PC-9 (cell line): ENCODE measurements around the gene SLC8A2. TPM values are rescaled to one million over a fixed set of nuclear protein-coding genes. Genes with fewer than 3 reads are reported as not detected.
A peak's percentile ranks its signal among the peaks of the same experiment; 100 is the strongest.
"Not testable (repeated sequence)": the region's sequence is repeated elsewhere in the genome, so short reads cannot be mapped to it uniquely, and the experiment has no call there.

Experiments used
- BruUV-seq: library from RNA; stranded (reverse); fragments of 400-500 nt; replicated peaks from 2 replicates; lab custom pipeline; 2021; lab: Mats Ljungman, UMichigan
- CTCF ChIA-PET: fragments of 300-600 bp; sonication (Branson Sonifier 250); formaldehyde crosslinking; loops from one replicate; lab custom pipeline; 2022; ENCODE audit warnings: antibody characterized with exemption; lab: Charles Lee
- POLR2A ChIA-PET: fragments of 300-600 bp; sonication (Branson Sonifier 250); formaldehyde crosslinking; loops from one replicate; lab custom pipeline; 2022; ENCODE audit warnings: antibody characterized with exemption; ENCODE audit not compliant: unreplicated experiment; lab: Charles Lee
- DNase-seq, 2 experiments: peaks; one replicate each; pipeline versions ENCODE4 v3.0.0 to v3.0.0-alpha.2; 2015 to 2022; ENCODE audit warnings: mixed read lengths in 1 of 2
- H2AFZ ChIP-seq: fragments of 200-600 bp; sonication (generic); 2 replicates; pipeline ENCODE4 v1.8.1; 2017; ENCODE audit warnings: antibody characterized with exemption
- H3F3A ChIP-seq: fragments of 200-600 bp; sonication (generic); 2 replicates; pipeline ENCODE4 v1.8.1; 2017; ENCODE audit warnings: antibody characterized with exemption, mild to moderate bottlenecking, low read depth; ENCODE audit not compliant: insufficient read depth
- H3K27ac ChIP-seq: fragments of 200-600 bp; sonication (generic); 2 replicates; pipeline ENCODE4 v1.6.1; 2016; ENCODE audit warnings: mixed run types
- H3K27me3 ChIP-seq: fragments of 200-600 bp; sonication (generic); 2 replicates; pipeline ENCODE4 v1.6.1; 2016; ENCODE audit warnings: low read depth, mixed run types; ENCODE audit not compliant: insufficient read depth
- H3K36me3 ChIP-seq: fragments of 200-600 bp; sonication (generic); 2 replicates; pipeline ENCODE4 v1.6.1; 2016; ENCODE audit warnings: low read depth, mixed run types
- H3K4me1 ChIP-seq: fragments of 200-600 bp; sonication (generic); replicated peaks from 2 replicates; pipeline ENCODE4 v1.6.1; 2016; ENCODE audit warnings: mixed run types; ENCODE audit not compliant: insufficient read depth
- H3K4me2 ChIP-seq: fragments of 200-600 bp; sonication (generic); 2 replicates; pipeline ENCODE4 v1.6.1; 2017; ENCODE audit warnings: mixed run types
- H3K4me3 ChIP-seq: fragments of 200-600 bp; sonication (generic); 2 replicates; pipeline ENCODE4 v1.6.1; 2016; ENCODE audit warnings: mixed run types
- H3K79me2 ChIP-seq: fragments of 200-600 bp; sonication (generic); 2 replicates; pipeline ENCODE4 v1.6.1; 2017; ENCODE audit warnings: low read depth, mixed run types
- H3K9me2 ChIP-seq: fragments of 200-600 bp; sonication (generic); 2 replicates; pipeline ENCODE4 v1.8.1; 2017; ENCODE audit warnings: mild to moderate bottlenecking; ENCODE audit not compliant: insufficient read depth
- H3K9me3 ChIP-seq: fragments of 200-600 bp; sonication (generic); 2 replicates; pipeline ENCODE4 v1.8.1; 2016; ENCODE audit warnings: low read depth; ENCODE audit not compliant: insufficient read depth
- H4K20me1 ChIP-seq: fragments of 200-600 bp; sonication (generic); 2 replicates; pipeline ENCODE4 v1.8.1; 2017; ENCODE audit not compliant: insufficient read depth
- EZH2 ChIP-seq: fragments of 200-600 bp; sonication (generic); IDR thresholded peaks from 2 replicates; pipeline ENCODE4 v1.8.0; 2017; ENCODE audit warnings: antibody characterized with exemption, low read depth
- intact Hi-C: fragments of 100-400 bp; cut with micrococcal nuclease; formaldehyde crosslinking; loops from one replicate; pipeline ENCODE4 v1.10.0; 2022; ENCODE audit not compliant: unreplicated experiment
- total RNA-seq: library from RNA; stranded (reverse); gene quantifications from 2 replicates; pipeline ENCODE4 v1.2.3, GENCODE V29; 2021
- TF ChIP-seq, protein P1 (sequence below): fragments of 200-600 bp; sonication (generic); conservative IDR thresholded peaks from 2 replicates; pipeline ENCODE4 v1.6.1; 2017; ENCODE audit warnings: mixed run types, antibody characterized with exemption, mild to moderate bottlenecking, moderate library complexity

SLC8A2 gene
- total RNA-seq, 1 experiment from 2014 or later: not detected

DNA sequence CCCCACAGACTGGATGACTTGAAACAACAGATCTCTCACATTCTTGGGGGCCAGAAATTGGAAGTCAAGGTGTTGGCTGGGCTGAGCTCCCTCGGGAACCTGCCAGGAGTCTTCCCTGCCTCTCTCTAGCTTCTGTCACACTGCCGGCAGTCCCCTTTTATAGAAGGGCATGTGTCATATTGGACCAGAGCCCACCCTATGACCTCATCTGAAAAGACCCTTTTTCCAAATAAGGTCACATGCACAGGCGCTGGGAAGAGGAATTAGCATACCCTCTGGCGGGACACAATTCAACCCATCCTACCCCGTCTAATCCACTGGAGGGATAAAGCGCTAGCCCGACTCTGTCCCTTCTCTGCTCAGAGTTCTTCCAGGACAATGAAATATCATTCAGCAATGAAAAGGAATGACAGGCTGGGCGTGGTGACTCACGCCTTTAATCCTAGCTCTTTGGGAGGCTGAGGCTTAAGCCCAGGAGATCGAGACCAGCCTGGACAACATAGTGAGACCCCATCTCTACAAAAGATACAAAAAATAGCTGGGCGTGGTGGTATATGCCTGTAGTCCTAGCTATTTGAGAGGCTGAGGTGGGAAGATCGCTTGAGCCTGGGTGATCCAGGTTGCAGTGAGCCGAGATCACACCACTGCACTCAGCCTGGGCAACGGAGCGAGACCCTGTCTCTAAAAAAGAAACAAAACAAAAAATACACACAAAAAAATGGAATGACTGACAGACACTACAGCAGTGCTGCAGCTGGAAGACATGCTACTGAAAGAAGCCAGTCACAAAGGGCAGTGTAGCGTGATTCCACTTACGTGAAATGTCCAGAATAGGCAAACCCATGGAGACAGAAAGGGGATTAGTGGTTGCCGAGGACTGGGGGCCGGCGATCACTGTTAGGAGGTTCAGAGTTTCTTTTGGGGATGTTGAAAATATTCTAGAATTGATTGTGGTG, 80.9 kb downstream of the SLC8A2 start:
- Histone ChIP-seq H3K27ac (no peak overlapping the region), H4K20me1 (no peaks in the 10 kb centered on the region), H3F3A (no peaks in the 10 kb centered on the region; the same call in none of the 2 replicates), H3K4me2 (no peak overlapping the region), H3K27me3 (peaks cover 2% of the 10 kb centered on the region; the same call in 1 of the 2 replicates), H2AFZ (no peak overlapping the region), H3K9me2 (no peaks in the 10 kb centered on the region), H3K79me2 (no peaks in the 10 kb centered on the region), H3K4me1 (no peaks in the 10 kb centered on the region), H3K4me3 (no peak overlapping the region), H3K9me3 (no peaks in the 10 kb centered on the region), H3K36me3 (no peaks in the 10 kb centered on the region)
- ChIA-PET CTCF (interaction anchor here (0.6 to 1.1 kb wide), 4 partner anchors 37 to 134 kb away, joined by 3 to 5 read pairs (median 4); partner anchors contain the start of gene DHX34), POLR2A (no interaction called here)
- BruUV-seq: no TSS peak
- DNase-seq: no peak
- no peak for TF ChIP-seq EZH2
- TF ChIP-seq, protein P1, sequence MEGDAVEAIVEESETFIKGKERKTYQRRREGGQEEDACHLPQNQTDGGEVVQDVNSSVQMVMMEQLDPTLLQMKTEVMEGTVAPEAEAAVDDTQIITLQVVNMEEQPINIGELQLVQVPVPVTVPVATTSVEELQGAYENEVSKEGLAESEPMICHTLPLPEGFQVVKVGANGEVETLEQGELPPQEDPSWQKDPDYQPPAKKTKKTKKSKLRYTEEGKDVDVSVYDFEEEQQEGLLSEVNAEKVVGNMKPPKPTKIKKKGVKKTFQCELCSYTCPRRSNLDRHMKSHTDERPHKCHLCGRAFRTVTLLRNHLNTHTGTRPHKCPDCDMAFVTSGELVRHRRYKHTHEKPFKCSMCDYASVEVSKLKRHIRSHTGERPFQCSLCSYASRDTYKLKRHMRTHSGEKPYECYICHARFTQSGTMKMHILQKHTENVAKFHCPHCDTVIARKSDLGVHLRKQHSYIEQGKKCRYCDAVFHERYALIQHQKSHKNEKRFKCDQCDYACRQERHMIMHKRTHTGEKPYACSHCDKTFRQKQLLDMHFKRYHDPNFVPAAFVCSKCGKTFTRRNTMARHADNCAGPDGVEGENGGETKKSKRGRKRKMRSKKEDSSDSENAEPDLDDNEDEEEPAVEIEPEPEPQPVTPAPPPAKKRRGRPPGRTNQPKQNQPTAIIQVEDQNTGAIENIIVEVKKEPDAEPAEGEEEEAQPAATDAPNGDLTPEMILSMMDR: no peak
- intact Hi-C loops: loop anchor here (2.0 kb wide), 1 partner anchor 94 kb away; no protein-coding TSS in a partner anchor

DNA sequence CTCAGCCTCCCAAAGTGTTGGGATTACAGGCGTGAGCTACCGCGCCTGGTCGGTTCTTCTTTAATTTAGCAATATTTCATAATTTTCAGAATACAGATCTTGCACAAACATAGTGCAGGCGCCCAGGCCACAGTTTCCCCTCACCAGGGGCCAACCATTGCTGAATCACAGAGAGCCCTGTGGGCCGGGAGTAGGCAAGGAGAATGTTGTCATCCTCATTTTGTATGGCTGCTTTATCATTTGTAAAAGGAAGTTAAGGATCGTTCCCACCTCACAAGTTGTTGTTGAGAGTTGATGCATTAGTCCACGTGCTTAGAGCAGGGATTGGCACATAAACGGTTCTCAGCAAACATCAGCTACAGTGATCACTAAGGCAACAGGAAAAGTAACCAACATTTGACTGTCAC, 82.5 kb downstream of the SLC8A2 start:
- H2AFZ ChIP-seq: no peak overlapping the region
- no peak overlapping the region for H3K4me2 ChIP-seq
- ChIA-PET POLR2A (no interaction called here), CTCF (interaction anchor here (0.5 kb wide), 1 partner anchor 40 kb away, joined by 4 read pairs; the partner anchor contains the start of gene DHX34)
- H3K4me3 ChIP-seq: no peak overlapping the region
- intact Hi-C loops: no loop called here
- H3K9me3 ChIP-seq: no peaks in the 10 kb centered on the region
- no peaks in the 10 kb centered on the region for H3K79me2 ChIP-seq
- H4K20me1 ChIP-seq: no peaks in the 10 kb centered on the region
- no peaks in the 10 kb centered on the region for H3K36me3 ChIP-seq
- DNase-seq: peak in 1 of 2 experiments; percentile 40
- H3K27ac ChIP-seq: no peak overlapping the region
- H3K9me2 ChIP-seq: no peaks in the 10 kb centered on the region
- H3K27me3 ChIP-seq: peaks cover 2% of the 10 kb centered on the region; the same call in 1 of the 2 replicates
- peaks cover 6% of the 10 kb centered on the region for H3F3A ChIP-seq
- TF ChIP-seq, protein P1: no peak
- TF ChIP-seq EZH2: no peak
- no peaks in the 10 kb centered on the region for H3K4me1 ChIP-seq
- BruUV-seq: no TSS peak

DNA sequence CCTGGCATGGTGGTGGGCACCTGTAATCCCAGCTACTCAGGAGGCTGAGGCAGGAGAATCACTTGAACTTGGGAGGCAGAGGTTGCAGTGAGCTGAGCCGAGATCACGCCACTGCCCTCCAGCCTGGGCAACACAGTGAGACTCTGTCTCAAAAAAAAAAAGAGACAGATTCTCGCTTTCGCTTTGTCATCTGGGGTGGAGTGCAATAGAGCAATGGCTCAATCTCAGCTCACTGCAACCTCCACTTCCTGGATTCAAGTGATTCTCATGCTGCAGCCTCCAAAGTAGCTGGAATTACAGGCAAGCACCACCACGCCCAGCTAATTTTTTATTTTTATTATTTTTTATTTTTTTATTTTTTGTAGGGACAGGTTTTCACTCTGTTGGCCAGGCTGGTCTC, 83.0 kb downstream of the SLC8A2 start:
- DNase-seq, H3K4me2 ChIP-seq, intact Hi-C loops, H3K9me2 ChIP-seq, H3K4me1 ChIP-seq, BruUV-seq, H3K27me3 ChIP-seq, H3K4me3 ChIP-seq, H3F3A ChIP-seq, H3K27ac ChIP-seq, H3K36me3 ChIP-seq, H2AFZ ChIP-seq, H3K9me3 ChIP-seq, H4K20me1 ChIP-seq, H3K79me2 ChIP-seq: not testable (repeated sequence)
- POLR2A ChIA-PET: interaction anchor here (0.6 kb wide), 1 partner anchor 32 kb away, joined by 4 read pairs; no protein-coding TSS in a partner anchor
- CTCF ChIA-PET: interaction anchor here (0.7 kb wide), 1 partner anchor 1426 kb away, joined by 4 read pairs; no protein-coding TSS in a partner anchor

DNA sequence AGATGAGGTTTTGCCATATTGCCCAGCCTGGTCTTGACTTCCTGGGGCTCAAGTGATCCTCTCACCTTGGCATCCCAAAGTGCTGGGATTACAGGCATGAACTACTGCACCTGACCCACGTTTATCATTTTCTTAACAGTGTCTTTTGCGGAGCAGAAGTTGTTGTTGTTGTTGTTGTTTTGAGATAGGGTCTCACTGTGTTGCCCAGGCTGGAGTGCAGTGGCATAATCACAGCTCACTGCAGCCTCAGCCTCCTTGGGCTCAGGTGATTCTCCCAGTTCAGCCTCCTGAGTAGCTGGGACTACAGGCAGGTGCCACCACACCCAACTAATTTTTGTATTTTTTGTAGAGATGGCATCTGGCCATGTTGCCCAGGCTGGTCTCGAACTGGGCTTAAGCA, 84.1 kb downstream of the SLC8A2 start:
- BruUV-seq, H2AFZ ChIP-seq, POLR2A ChIA-PET, H3K9me3 ChIP-seq, H3K4me1 ChIP-seq, intact Hi-C loops, H3K4me3 ChIP-seq, H3K4me2 ChIP-seq, H3K36me3 ChIP-seq, CTCF ChIA-PET, DNase-seq, H4K20me1 ChIP-seq, H3K79me2 ChIP-seq, H3K9me2 ChIP-seq, H3K27me3 ChIP-seq, H3K27ac ChIP-seq: not testable (repeated sequence)
- peaks cover 18% of the 10 kb centered on the region for H3F3A ChIP-seq

DNA sequence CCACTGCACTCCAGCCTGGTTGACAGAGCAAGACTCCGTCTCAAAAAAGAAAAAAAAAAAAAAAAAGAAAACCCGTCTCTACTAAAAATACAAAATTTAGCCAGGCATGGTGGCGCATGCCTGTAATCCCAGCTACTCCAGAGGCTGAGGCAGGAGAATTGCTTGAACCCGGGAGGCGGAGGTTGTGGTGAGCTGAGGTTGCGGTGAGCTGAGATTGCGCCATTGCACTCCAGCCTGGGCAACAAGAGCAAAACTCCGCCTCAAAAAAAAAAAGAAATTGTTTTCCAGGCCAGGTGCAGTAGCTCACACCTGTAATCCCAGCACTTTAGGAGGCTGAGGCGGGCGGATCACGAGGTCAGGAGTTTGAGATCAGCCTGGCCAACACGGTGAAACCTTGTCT, 85.1 kb downstream of the SLC8A2 start:
- H3K36me3 ChIP-seq, H3K27me3 ChIP-seq, H3K4me1 ChIP-seq, H3K27ac ChIP-seq, H3K9me2 ChIP-seq, H3K79me2 ChIP-seq, intact Hi-C loops, BruUV-seq, H4K20me1 ChIP-seq, H2AFZ ChIP-seq, H3K4me3 ChIP-seq, H3K9me3 ChIP-seq, H3K4me2 ChIP-seq, DNase-seq: not testable (repeated sequence)
- CTCF ChIA-PET: interaction anchor here (0.7 kb wide), 3 partner anchors 38 to 280 kb away, joined by 3 to 8 read pairs (median 3); no protein-coding TSS in a partner anchor
- POLR2A ChIA-PET: interaction anchor here (0.6 kb wide), 1 partner anchor 113 kb away, joined by 5 read pairs; no protein-coding TSS in a partner anchor
- peaks cover 28% of the 10 kb centered on the region for H3F3A ChIP-seq
